Measurements from ENCODE around the gene POU2AF3.

- TF ChIP-seq CTCF (IDR thresholded peaks at IDR 0.05 in 2 of 3, conservative IDR thresholded peaks at IDR 0.05 in 1 of 3; ENCODE audit: borderline replicate concordance in 1 of 3, insufficient read depth in 1 of 3, low read depth in 2 of 3, low read length in 2 of 3) (no peak), ZNF274 (IDR thresholded peaks at IDR 0.05; ENCODE audit: low read depth, low read length) (no peak), POLR2AphosphoS5 (IDR thresholded peaks at IDR 0.05; ENCODE audit: low read depth, low read length) (no peak), EZH2 (IDR thresholded peaks at IDR 0.05) (no peak)
These were observed 37.2 kb downstream of the POU2AF3 start for GRCh38 chr11:111335549-111335948.

Measured in HCT116 (cell line).